ENCODE data around the gene AMD1.

- TF ChIP-seq CTCF (conservative IDR thresholded peaks at IDR 0.05) (no peak), EZH2 (IDR thresholded peaks at IDR 0.05; ENCODE audit: low read depth) (no peak)
These were observed 7.1 kb downstream of the AMD1 start for GRCh38 chr6:110881546-110882273.
